Measurements from ENCODE around the gene ANK3.

- no peak for TF ChIP-seq CTCF (IDR thresholded peaks at IDR 0.05)
- no peak for TF ChIP-seq POLR2A (IDR thresholded peaks at IDR 0.05)
Measured at GRCh38 chr10:60377042-60377352, 12.7 kb downstream of the ANK3 start.
